Inferior parietal cortex (tissue), 1 donor: ENCODE measurements around the gene NRM.
A peak's percentile ranks its signal among the peaks of the same experiment; 100 is the strongest.
"Not testable (repeated sequence)": the region's sequence is repeated elsewhere in the genome, so short reads cannot be mapped to it uniquely, and the experiment has no call there.

ENCODE experiments used
- DNase-seq: peaks from one replicate; pipeline ENCODE4 v3.0.0-alpha.2; 2016; ENCODE audit errors: extremely low spot score

Gene NRM

GRCh38 chr6:30720738-30721197 is 30.0 kb upstream of the NRM start:
- DNase-seq: peak; percentile 44

- DNase-seq: peak; percentile 98
Measured at GRCh38 chr6:30719791-30720737, 29.3 kb upstream of the NRM start, which contains the start of gene TUBB. Gene TUBB (plus strand): TSS chr6:30720352. CDS start chr6:30720507, 155 bp downstream.

DNA sequence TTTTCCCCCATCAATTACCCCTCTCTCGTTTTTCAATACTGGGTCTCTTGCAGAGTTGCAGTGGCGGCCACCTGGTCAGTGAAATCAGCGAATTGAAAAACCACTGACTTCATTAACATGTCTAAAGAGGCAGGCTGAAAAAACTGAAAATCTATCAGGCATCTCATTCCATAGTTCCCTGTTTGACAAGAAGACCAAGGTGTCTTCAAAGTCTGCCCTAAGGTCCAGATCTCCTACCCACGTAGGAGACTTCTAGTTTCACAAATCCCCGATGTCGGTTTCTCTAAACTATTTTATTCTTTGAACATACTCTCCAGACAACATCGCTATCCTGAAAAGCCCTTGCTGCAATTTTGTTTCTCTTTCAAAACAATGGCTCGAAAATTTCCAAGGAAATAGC is 28.6 kb upstream of the NRM start:
- DNase-seq: no peak

DNA sequence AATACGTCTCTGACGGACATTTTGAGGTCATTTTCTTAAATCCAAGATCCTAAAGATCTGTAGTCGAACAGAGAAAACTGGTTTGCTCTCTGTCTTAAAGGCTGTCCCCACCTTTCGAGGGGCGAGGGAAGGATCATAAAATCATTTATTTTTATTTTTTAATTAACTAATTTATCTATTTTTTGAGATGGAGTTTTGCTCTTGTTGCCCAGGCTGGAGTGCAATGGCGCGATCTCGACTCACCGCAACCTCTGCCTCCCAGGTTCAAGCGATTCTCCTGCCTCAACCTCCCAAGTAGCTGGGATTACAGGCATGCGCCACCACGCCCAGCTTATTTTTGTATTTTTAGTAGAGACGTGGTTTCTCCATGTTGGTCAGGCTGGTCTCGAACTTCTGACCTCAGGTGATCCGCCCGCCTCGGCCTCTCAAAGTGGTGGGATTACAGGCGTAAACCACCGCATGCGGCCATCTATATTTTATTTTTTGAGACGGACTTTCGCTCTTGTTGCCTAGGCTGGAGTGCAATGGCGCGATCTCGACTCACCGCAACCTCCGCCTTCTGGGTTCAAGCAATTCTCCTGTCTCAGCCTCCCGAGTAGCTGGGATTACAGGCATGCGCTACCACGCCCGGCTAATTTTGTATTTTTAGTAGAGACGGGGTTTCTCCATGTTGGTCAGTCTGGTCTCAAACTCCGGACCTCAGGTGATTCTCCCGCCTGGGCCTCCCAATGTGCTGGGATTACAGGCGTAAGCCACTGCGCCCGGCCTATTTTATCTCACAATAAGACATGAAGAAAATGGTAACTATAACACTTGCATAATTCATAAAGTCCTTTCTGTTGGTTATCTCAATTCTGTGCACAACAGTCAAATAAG is 27.3 kb upstream of the NRM start:
- not testable (repeated sequence) for DNase-seq

- DNase-seq: peak; percentile 98
Measured at GRCh38 chr6:30717129-30717844, 26.5 kb upstream of the NRM start, which contains the start of gene MDC1. Gene MDC1 (minus strand): TSS chr6:30717281. CDS start chr6:30715175, 2,106 bp downstream.

DNA sequence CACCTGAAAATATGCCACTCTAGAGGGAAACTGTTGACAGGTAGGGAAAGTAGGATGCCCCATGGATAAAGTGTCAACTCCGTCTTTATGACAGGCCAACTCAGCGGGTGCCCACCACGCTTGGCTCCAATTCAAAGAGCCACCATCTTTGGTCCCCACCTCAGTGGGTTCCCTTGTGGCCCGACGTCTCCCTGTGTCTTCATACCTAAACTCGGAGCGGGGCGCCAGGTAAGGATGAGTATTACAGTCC is 26.0 kb upstream of the NRM start:
- DNase-seq: no peak

- no peak for DNase-seq
Measured at GRCh38 chr6:30714263-30714662, 23.5 kb upstream of the NRM start.

DNA sequence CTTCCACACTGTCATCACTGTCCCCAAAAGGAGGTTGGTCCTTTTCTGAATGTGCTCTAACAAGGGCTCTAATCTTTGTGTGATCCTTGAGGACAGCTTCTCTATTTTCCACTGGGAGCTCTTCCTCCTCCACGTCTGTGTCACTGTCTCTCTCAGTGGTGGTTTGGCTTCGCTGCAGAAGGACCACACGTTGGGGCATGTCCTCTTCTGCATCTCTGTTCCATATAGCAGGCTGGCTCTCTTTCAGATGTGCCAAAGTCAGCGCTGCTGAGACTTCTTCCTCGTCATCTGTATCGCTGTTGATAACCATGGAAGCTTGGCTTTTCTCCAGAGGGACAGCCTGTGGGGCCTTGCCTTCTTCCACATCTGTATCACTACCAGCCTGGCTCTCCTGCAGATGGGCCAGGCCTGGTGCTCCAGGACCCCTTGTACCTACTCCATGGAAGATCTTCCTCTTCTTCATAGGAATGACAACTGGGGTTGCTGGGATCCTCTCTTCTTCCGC is 21.7 kb upstream of the NRM start:
- no peak for DNase-seq

DNA sequence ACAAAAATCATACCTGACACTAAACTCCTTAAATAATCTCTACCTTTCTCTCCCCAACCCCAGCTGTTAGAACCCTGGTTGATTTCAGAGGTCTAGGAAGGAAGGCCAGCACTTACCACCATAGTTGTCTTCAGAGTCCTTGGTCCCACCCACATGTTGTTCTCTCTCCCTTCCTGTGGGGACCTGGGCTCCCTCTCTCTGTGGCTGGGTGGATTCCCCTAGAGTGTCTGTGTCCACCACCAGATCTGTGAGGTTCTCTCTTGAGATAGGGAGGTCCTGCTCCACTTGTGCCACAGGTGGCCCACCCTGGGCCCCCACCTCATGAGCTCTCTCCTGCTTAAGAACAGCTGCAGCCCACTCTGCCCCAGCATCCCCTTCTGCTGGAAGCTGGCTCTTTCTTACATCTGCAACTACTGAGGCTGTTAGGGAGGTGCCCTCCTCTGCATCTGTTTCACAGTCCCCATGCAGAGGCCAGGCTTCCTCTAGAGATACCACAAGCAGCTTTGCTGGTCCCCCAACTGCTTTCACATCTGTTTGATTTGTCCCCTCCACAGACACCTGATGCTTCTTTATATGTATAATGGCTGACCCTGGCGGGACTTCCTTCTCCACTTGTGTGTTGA is 21.1 kb upstream of the NRM start:
- no peak for DNase-seq

- no peak for DNase-seq
Measured at GRCh38 chr6:30709101-30709868, 18.5 kb upstream of the NRM start.

GRCh38 chr6:30707281-30707850 is 16.6 kb upstream of the NRM start:
- DNase-seq: no peak

DNA sequence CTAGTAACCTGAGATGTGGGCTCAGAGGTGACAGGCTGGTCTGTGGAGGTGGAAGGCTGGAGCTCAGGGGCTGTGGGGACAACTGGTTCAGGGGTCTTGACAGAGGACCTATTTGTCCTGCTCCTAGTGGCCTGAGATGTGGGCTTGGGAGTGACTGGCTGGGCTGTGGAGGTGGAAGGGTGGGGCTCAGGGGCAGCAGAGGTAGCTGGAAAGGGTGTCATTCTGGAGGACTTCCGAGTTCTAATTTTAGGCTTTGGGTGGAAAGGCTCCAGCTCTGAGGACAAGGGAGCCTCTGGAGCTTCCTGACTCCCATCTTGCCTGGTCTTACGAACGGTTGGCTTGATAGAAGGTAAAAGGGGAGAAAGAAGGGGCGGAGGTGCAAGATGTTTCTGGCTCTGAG is 14.8 kb upstream of the NRM start:
- DNase-seq: no peak

DNA sequence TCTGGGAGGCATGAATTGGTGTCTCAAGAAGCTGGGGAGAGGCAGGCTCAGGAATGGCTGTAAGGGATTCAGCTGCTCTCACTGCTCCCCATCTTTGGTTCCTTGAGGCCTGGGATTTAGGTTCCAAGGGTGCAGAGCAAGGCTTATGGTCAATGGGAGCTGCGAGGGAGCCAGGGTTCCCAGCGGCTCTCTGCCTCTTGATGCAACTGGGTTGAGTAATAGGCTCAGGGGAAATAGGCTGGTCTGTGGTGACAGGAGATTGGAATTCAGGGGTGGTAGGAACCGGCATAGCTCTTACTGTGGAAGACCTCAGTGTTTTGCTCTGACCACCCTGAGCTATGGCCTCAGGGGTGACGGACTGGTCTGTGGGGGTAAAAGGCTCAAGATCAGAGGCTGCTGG is 13.0 kb upstream of the NRM start:
- DNase-seq: no peak

DNA sequence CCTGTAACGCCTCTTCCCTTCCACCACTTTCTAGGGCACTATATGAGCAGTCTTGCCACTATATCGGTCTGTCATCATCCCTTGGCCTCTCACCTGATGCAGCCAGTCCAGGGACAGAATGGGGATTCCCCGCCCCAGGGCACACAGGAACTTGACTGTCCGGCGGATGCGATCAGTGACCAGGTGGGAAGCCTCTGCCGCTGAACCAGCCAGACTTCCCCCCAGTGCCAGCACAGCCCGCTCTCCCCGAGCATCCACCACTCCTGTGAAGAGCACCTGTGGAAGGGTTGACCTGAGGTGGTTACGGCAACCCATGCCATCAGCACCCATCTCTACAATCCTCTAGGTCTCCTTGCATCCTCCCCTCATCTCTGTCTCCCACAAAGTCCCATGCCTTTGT is 12.2 kb upstream of the NRM start:
- no peak for DNase-seq

DNA sequence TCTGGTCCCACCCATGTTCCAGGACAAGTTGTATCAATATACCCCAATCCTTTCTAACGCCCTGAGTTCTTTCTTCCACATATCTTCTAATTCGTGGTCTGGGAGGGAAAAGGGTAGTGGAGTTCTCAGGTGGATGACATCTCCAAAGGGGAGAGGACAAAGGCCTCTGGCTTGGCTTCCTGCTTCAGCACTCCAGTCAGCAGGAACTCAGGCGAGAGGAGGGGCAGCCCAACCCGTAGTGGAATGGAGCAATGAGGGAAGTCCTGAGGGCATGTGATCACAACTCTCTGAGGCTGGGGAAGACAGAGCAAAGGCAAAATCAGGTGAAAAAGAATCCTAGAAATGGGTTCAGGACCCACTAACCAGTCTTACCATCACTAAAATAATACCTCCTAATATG is 9.6 kb upstream of the NRM start:
- DNase-seq: no peak

DNA sequence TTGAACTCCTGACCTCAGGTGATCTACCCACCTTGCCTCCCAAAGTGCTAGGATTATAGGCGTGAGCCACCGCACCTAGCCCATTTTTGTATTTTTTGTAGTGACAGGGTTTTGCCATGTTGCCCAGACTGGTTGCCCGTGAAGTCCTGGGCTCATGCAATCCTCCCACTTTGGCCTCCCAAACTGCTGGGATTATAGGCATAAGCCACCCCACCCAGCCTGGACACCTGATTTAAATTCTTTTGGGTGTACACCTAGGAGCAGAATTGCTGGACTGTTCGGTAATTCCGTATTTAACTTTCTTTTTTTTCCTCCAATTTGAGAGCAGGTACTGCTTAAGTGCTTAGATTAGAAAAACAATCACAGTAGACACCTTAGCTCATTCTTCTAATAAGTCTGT is 5.6 kb upstream of the NRM start:
- DNase-seq: no peak

GRCh38 chr6:30691208-30691847 is 544 bp upstream of the NRM start:
- no peak for DNase-seq

DNA sequence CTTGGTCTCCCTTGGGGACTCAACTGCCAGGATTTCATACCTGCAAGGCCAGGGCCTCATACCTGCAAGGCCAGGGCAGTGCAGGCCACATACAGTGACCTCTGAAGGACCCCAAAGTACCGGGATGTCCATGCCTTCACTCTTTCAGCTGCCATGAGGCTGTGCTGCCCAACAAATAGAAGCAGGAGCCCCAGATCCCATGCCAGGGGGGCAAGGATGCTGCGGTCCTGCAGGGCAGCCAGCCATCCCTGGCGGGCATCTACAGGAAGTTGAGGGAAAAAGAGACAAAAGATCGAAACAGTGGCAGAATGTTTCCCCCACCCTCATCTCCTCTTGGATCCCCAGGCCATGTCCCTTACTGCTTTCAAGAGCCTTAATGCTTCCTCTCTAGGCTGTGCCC is 799 bp downstream of the NRM start:
- no peak for DNase-seq

DNA sequence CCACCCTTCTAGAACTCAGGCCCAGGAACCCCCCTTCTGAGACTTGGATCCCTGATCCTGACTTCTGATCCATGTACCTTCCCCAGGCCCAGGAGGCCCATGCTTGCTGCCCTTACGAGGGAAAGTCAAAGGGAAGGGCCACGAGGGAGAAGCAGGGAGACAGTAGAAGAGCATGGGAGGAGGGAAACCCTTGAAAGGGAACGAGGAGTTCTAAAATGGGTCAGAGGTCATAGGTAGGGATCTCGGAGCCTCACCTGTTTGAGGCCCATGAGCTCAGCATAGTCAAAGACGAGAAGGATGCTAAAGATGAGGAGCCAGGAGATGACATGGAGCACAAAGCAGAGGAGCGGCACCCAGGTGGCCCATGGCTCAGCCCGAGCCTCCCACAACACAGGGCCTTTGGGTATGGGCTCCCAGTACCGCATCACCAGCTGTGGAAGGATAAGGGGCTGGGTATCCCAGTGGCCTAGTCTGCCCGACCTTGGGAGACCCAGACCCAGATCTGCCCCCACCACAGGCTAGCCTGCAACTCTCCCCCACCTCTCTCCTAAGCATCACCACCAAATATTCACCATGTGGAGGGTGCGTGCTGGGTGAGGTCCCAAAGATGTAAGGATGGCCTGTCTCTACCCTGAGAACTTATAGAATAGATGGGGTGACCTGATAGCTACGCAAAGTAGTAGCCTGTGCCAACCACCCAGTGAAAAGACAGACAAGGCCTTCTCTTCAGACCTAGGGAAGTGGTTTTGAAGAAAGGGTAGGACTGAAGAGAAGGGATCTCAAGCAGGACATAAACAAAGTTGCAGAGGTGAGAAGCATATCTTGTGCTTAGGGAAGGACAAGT is 1.5 kb downstream of the NRM start:
- no peak for DNase-seq
